Bronchial epithelial cell (primary cell): ENCODE measurements around the gene TBRG4. TPM values are rescaled to one million over a fixed set of nuclear protein-coding genes. Genes with fewer than 3 reads are reported as not detected.
"Not testable (repeated sequence)": the region's sequence is repeated elsewhere in the genome, so short reads cannot be mapped to it uniquely, and the experiment has no call there.

Source experiments
- DNase-seq: peaks from one replicate; pipeline ENCODE4 v3.0.0-alpha.2; 2010; ENCODE audit warnings: low read depth
- FAIRE-seq: peaks from 2 replicates; lab custom pipeline; 2011; peaks lifted over from hg19 to GRCh38; lab: Jason Lieb, UNC
- H3K27me3 ChIP-seq: 2 replicates; pipeline ENCODE4 v1.5.1; 2011; ENCODE audit warnings: low read length; ENCODE audit not compliant: control insufficient read depth, insufficient read depth
- H3K36me3 ChIP-seq: 2 replicates; pipeline ENCODE4 v1.5.1; 2011; ENCODE audit warnings: low read length; ENCODE audit not compliant: control insufficient read depth, insufficient read depth
- H3K4me3 ChIP-seq: 2 replicates; pipeline ENCODE4 v1.5.1; 2011; ENCODE audit warnings: mild to moderate bottlenecking, low read depth, low read length, control low read depth
- total RNA-seq: library from RNA; depleted of rRNA; stranded (reverse); fragments of >200 nt; gene quantifications from 2 replicates; pipeline ENCODE4 v1.2.1, GENCODE V29; 2014
- TF ChIP-seq, protein P1 (sequence below): IDR thresholded peaks from 2 replicates; pipeline ENCODE4 v1.5.1; 2011; ENCODE audit warnings: mild to moderate bottlenecking, moderate library complexity, low read length, control low read depth, inconsistent platforms; ENCODE audit not compliant: insufficient read depth, severe bottlenecking

Gene TBRG4
- total RNA-seq, 1 donor from 2014 or later = 90.3 TPM

GRCh38 chr7:45157653-45158401, 46.3 kb upstream of the TBRG4 start, which contains the start of gene RAMP3:
Gene RAMP3 (plus strand): TSS chr7:45157791. CDS start chr7:45157829, 38 bp downstream.
- DNase-seq (no peak), FAIRE-seq (no peak)
- Histone ChIP-seq H3K36me3 (no peaks in the 10 kb centered on the region), H3K27me3 (peaks cover 4% of the 10 kb centered on the region), H3K4me3 (no peak within 1 kb of the TSS)
- TF ChIP-seq, protein P1, sequence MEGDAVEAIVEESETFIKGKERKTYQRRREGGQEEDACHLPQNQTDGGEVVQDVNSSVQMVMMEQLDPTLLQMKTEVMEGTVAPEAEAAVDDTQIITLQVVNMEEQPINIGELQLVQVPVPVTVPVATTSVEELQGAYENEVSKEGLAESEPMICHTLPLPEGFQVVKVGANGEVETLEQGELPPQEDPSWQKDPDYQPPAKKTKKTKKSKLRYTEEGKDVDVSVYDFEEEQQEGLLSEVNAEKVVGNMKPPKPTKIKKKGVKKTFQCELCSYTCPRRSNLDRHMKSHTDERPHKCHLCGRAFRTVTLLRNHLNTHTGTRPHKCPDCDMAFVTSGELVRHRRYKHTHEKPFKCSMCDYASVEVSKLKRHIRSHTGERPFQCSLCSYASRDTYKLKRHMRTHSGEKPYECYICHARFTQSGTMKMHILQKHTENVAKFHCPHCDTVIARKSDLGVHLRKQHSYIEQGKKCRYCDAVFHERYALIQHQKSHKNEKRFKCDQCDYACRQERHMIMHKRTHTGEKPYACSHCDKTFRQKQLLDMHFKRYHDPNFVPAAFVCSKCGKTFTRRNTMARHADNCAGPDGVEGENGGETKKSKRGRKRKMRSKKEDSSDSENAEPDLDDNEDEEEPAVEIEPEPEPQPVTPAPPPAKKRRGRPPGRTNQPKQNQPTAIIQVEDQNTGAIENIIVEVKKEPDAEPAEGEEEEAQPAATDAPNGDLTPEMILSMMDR = no peak

GRCh38 chr7:45157286-45157652, 45.8 kb upstream of the TBRG4 start:
- TF ChIP-seq, protein P1 = no peak
- no peaks in the 10 kb centered on the region for H3K36me3 ChIP-seq
- FAIRE-seq = no peak
- peaks cover 4% of the 10 kb centered on the region for H3K27me3 ChIP-seq
- no peak for DNase-seq
- H3K4me3 ChIP-seq = no peak overlapping the region

DNA sequence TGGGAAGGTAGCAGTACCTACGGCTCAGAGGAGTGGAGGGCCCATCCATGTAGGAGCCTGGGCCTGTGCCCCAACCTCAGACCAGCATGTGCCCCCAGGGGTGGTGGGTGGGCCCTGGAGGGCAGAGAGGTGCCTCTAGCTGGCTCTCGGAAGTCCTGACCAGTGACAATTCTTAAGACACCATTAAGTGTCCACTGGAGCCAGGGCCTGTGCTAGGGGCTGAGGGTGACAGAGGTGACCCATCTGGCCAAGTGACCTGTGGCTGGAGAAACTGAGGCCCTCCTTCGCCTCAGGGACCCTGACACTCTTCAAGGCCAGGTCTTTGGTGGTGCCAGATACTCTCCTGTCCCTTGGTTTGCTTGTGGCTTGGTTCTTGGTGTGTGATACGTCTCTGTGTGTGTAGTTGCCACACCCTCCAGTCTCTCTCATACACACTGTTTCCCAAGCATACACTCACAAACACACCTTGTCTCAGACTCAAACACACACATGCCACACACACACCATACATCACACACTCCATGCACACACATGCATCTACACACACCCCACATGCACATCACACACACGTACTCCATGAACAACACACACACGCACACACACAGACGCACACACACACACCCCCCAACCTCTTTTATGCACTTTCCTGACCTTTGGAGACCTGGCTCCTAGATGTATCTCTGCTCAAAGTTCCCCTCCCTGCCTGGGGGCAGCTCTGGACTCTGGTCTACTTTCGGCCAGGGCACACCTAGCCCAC, 45.2 kb upstream of the TBRG4 start:
- peak; percentile 95 for FAIRE-seq
- peaks cover 4% of the 10 kb centered on the region for H3K27me3 ChIP-seq
- no peaks in the 10 kb centered on the region for H3K36me3 ChIP-seq
- H3K4me3 ChIP-seq = no peak overlapping the region
- TF ChIP-seq, protein P1 = no peak
- no peak for DNase-seq

GRCh38 chr7:45155941-45156340, 44.4 kb upstream of the TBRG4 start:
- no peak for FAIRE-seq
- DNase-seq = no peak
- Histone ChIP-seq H3K27me3 (peaks cover 4% of the 10 kb centered on the region), H3K4me3 (no peak overlapping the region), H3K36me3 (no peaks in the 10 kb centered on the region)
- TF ChIP-seq, protein P1 = no peak

DNA sequence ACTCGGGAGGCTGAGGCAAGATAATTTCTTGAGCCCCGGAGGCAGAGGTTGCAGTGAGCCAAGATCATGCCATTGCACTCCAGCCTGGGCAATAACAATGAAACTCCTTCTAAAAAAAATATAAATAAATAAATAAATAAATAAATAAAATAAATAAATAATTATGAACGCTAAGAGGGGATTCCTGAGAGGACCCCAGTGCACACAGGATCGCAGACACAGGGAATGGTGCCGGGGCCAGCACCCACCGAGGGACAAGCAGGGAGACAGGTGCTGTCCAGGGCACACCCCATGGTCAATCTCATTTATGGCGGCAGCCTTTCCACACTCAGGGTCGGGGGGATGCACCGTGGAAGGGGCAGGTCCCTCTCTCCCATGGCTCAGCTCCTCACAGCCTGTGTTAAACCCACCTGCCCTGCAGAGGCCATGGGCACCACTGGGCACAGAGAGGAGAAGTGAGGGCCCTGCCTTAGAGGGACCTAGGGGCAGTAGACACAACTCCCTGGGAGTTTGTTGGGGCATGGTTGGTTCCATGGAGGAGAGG, 43.9 kb upstream of the TBRG4 start:
- peaks cover 4% of the 10 kb centered on the region for H3K27me3 ChIP-seq
- no peak overlapping the region for H3K4me3 ChIP-seq
- H3K36me3 ChIP-seq = no peaks in the 10 kb centered on the region
- DNase-seq (no peak), FAIRE-seq (no peak)
- TF ChIP-seq, protein P1 = no peak

GRCh38 chr7:45153861-45154260, 42.4 kb upstream of the TBRG4 start:
- not testable (repeated sequence) for H3K27me3 ChIP-seq, H3K4me3 ChIP-seq, H3K36me3 ChIP-seq, DNase-seq, FAIRE-seq
